Parietal lobe (tissue), 1 donor: Measurements from ENCODE around the gene VSTM2B. TPM values are rescaled to one million over a fixed set of nuclear protein-coding genes. Genes with fewer than 3 reads are reported as not detected.

Experiments
- total RNA-seq: library from RNA; depleted of rRNA; stranded (reverse); fragments of >200 nt; gene quantifications from one replicate; pipeline ENCODE4 v1.2.3, GENCODE V29; 2014

VSTM2B gene
- total RNA-seq = 18.8 TPM

GRCh38 chr19:29525901-29526729 lies at the start of gene VSTM2B:
VSTM2B (plus strand) TSS chr19:29525994; CDS start chr19:29526584, 590 bp downstream.

GRCh38 chr19:29605653-29606419 lies 80.0 kb downstream of the VSTM2B start, which contains the start of gene POP4:
POP4 (plus strand) TSS chr19:29606283; CDS start chr19:29606319, 36 bp downstream.

Other genes with a start within 250 kb of the VSTM2B start
- 42.3 TPM for gene POP4, start 80.3 kb downstream of the VSTM2B start, total RNA-seq
- gene PLEKHF1, start 139.5 kb downstream of the VSTM2B start, total RNA-seq = 0.63 TPM
- gene C19orf12, start 189.3 kb downstream of the VSTM2B start, total RNA-seq = 41.0 TPM